ENCODE data around the gene EEF1G.

The EEF1G gene

GRCh38 chr11:62548545-62549335 lies 25.0 kb downstream of the EEF1G start:
- H3K4me3 ChIP-seq (ENCODE audit: low read depth, low read length): no peak overlapping the region
- TF ChIP-seq CTCF (IDR thresholded peaks at IDR 0.05; ENCODE audit: low read depth, low read length, missing control alignments): no peak
- DNase-seq (ENCODE audit: low read depth): no peak

- no peak for DNase-seq (ENCODE audit: low read depth)
- no peak for TF ChIP-seq CTCF (IDR thresholded peaks at IDR 0.05; ENCODE audit: low read depth, low read length, missing control alignments)
- no peak overlapping the region for H3K4me3 ChIP-seq (ENCODE audit: low read depth, low read length)
Measured at GRCh38 chr11:62547691-62548281, 25.9 kb downstream of the EEF1G start.

GRCh38 chr11:62546929-62547625 lies 26.6 kb downstream of the EEF1G start:
- no peak overlapping the region for H3K4me3 ChIP-seq (ENCODE audit: low read depth, low read length)
- DNase-seq (ENCODE audit: low read depth): no peak
- no peak for TF ChIP-seq CTCF (IDR thresholded peaks at IDR 0.05; ENCODE audit: low read depth, low read length, missing control alignments)

GRCh38 chr11:62546244-62546928 lies 27.3 kb downstream of the EEF1G start, which contains the start of gene AHNAK:
Gene AHNAK, minus strand, starts transcription at chr11:62546806. Its CDS starts 10,708 bp downstream, at chr11:62536098.
- no peak for DNase-seq (ENCODE audit: low read depth)
- TF ChIP-seq CTCF (IDR thresholded peaks at IDR 0.05; ENCODE audit: low read depth, low read length, missing control alignments): no peak
- H3K4me3 ChIP-seq (ENCODE audit: low read depth, low read length): peak within 1 kb of the TSS; percentile 59

GRCh38 chr11:62545437-62546243 lies 28.1 kb downstream of the EEF1G start:
- H3K4me3 ChIP-seq (ENCODE audit: low read depth, low read length): peak overlapping the region; percentile 59
- TF ChIP-seq CTCF (IDR thresholded peaks at IDR 0.05; ENCODE audit: low read depth, low read length, missing control alignments): peak; percentile 5
- no peak for DNase-seq (ENCODE audit: low read depth)

All from GM12864 (cell line).